Endothelial cell of umbilical vein (primary cell): ENCODE results near the gene MRTFA. TPM values are rescaled to one million over a fixed set of nuclear protein-coding genes. Genes with fewer than 3 reads are reported as not detected.

Experiments used
- BruUV-seq: library from RNA; stranded (reverse); fragments of 400-500 nt; replicated peaks from 2 replicates; lab custom pipeline; 2021; lab: Mats Ljungman, UMichigan
- CTCF ChIA-PET: fragments of 300-600, 350-600 bp; sonication (Branson Sonifier 250); formaldehyde crosslinking; loops from one replicate; lab custom pipeline; 2021; ENCODE audit warnings: antibody characterized with exemption, inconsistent platforms; lab: Charles Lee
- POLR2A ChIA-PET: fragments of 300-600, 350-600 bp; sonication (Branson Sonifier 250); formaldehyde crosslinking; loops from one replicate; lab custom pipeline; 2021; ENCODE audit warnings: antibody characterized with exemption, inconsistent platforms; lab: Charles Lee
- DNase-seq: peaks from one replicate; pipeline ENCODE4 v3.0.0-alpha.2; 2011; ENCODE audit warnings: low read depth, low spot score
- FAIRE-seq: peaks from 2 replicates; lab custom pipeline; 2011; peaks lifted over from hg19 to GRCh38; lab: Jason Lieb, UNC
- H2AFZ ChIP-seq: 2 replicates; pipeline ENCODE4 v1.6.0; 2012; ENCODE audit warnings: low read depth, low read length, control low read depth, inconsistent platforms
- H3K27ac ChIP-seq: 2 replicates; pipeline ENCODE4 v1.5.1; 2011; ENCODE audit warnings: low read depth, mild to moderate bottlenecking, control low read depth, low read length, moderate library complexity; ENCODE audit not compliant: insufficient read depth
- H3K27me3 ChIP-seq, 2 experiments: 2 replicates each; pipeline versions ENCODE4 v1.6.0 to v1.6.1; 2011; ENCODE audit warnings: low read length in 2 of 2, mixed read lengths in 1 of 2; ENCODE audit not compliant: control insufficient read depth in 2 of 2, insufficient read depth in 2 of 2
- H3K36me3 ChIP-seq, 2 experiments: 2 replicates in 1 of 2; 3 replicates in 1 of 2; pipeline ENCODE4 v1.5.1; 2011; ENCODE audit warnings: low read length in 2 of 2, mild to moderate bottlenecking in 1 of 2, moderate library complexity in 1 of 2; ENCODE audit not compliant: control insufficient read depth in 2 of 2, insufficient read depth in 2 of 2; ENCODE audit errors: extremely low read depth in 1 of 2
- H3K4me1 ChIP-seq: 3 replicates; pipeline ENCODE4 v1.5.1; 2011; ENCODE audit warnings: mild to moderate bottlenecking, low read length; ENCODE audit not compliant: control insufficient read depth, insufficient read depth; ENCODE audit errors: extremely low read depth
- H3K4me2 ChIP-seq: 2 replicates; pipeline ENCODE4 v1.6.1; 2011; ENCODE audit warnings: low read length, control low read depth, mixed read lengths; ENCODE audit not compliant: insufficient read depth
- H3K4me3 ChIP-seq, 3 experiments: fragments of 200-600 bp in 1 of 3; sonication (generic), shearing (Covaris generic) in 1 of 3; replicated peaks in 1 of 3; 2 replicates each; pipeline ENCODE4 v1.5.1; 2011 to 2016; ENCODE audit warnings: control low read depth in 3 of 3, low read length in 3 of 3, mild to moderate bottlenecking in 2 of 3, inconsistent platforms in 1 of 3, low read depth in 1 of 3, moderate library complexity in 1 of 3; ENCODE audit not compliant: insufficient read depth in 1 of 3
- H3K79me2 ChIP-seq: 2 replicates; pipeline ENCODE4 v1.6.0; 2012; ENCODE audit warnings: low read length, inconsistent platforms; ENCODE audit not compliant: control insufficient read depth, insufficient read depth
- H3K9ac ChIP-seq: replicated peaks from 2 replicates; pipeline ENCODE3; 2011; ENCODE audit warnings: low read length, control low read depth; ENCODE audit not compliant: insufficient read depth; ENCODE audit errors: extremely low read depth
- H3K9me1 ChIP-seq: replicated peaks from 3 replicates; pipeline ENCODE4 v1.6.0; 2011; ENCODE audit warnings: mild to moderate bottlenecking, low read length; ENCODE audit not compliant: control insufficient read depth, insufficient read depth; ENCODE audit errors: extremely low read depth
- H3K9me3 ChIP-seq: replicated peaks from 2 replicates; pipeline ENCODE4 v1.5.1; 2012; ENCODE audit warnings: low read length, inconsistent platforms; ENCODE audit not compliant: control insufficient read depth, insufficient read depth
- H4K20me1 ChIP-seq: replicated peaks from 2 replicates; pipeline ENCODE3; 2011; ENCODE audit warnings: mild to moderate bottlenecking, low read length; ENCODE audit not compliant: control insufficient read depth, insufficient read depth; ENCODE audit errors: extremely low read depth
- EZH2 ChIP-seq: IDR thresholded peaks from 2 replicates; pipeline ENCODE4 v1.6.1; 2012; ENCODE audit warnings: borderline replicate concordance, low read depth, mild to moderate bottlenecking, moderate library complexity, low read length, inconsistent platforms; ENCODE audit not compliant: severe bottlenecking
- FOS ChIP-seq: IDR thresholded peaks from 2 replicates; pipeline ENCODE4 v1.6.1; 2011; ENCODE audit warnings: mild to moderate bottlenecking, low read length, moderate library complexity, borderline replicate concordance; ENCODE audit not compliant: insufficient read depth
- GATA2 ChIP-seq: IDR thresholded peaks from 2 replicates; pipeline ENCODE4 v1.7.0; 2011; ENCODE audit warnings: low read depth, mild to moderate bottlenecking, moderate library complexity, mixed read lengths, low read length; ENCODE audit not compliant: insufficient read length, insufficient read depth
- JUN ChIP-seq: IDR thresholded peaks from 2 replicates; pipeline ENCODE4 v1.6.1; 2011; ENCODE audit warnings: borderline replicate concordance, low read depth; ENCODE audit not compliant: insufficient read length, insufficient read depth
- MYC ChIP-seq: IDR thresholded peaks from one replicate; pipeline ENCODE4 v1.6.1; 2011; ENCODE audit warnings: mild to moderate bottlenecking, low read depth, low read length
- POLR2A ChIP-seq: IDR thresholded peaks from 2 replicates; pipeline ENCODE4 v1.6.1; 2012; ENCODE audit warnings: low read depth, mild to moderate bottlenecking, control low read depth, low read length
- POLR2AphosphoS5 ChIP-seq: IDR thresholded peaks from 2 replicates; pipeline ENCODE4 v1.6.1; 2012; ENCODE audit warnings: low read depth, mild to moderate bottlenecking, control low read depth, low read length, moderate library complexity; ENCODE audit not compliant: insufficient read depth
- dilution Hi-C: fragments of 300-500 bp; cut with MboI; formaldehyde crosslinking; loops from one replicate; pipeline ENCODE4 v1.15.0; 2019; ENCODE audit warnings: low sequenced_read_pairs; ENCODE audit not compliant: extremely low pct_ligation_motif_present
- intact Hi-C: fragments of 100-400 bp; cut with micrococcal nuclease; formaldehyde crosslinking; loops from one replicate; pipeline ENCODE4 v1.10.0; 2022
- polyA plus RNA-seq, 4 experiments: library from polyadenylated mRNA; depleted of rRNA in 3 of 4; stranded (reverse) in 3 of 4; unstranded in 1 of 4; fragments of >200 nt; gene quantifications; 2 replicates each; pipeline versions ENCODE4 v1.2.1 to v1.2.3, GENCODE V29; 2011 to 2012; ENCODE audit warnings: missing spikeins in 1 of 4
- total RNA-seq: library from RNA; stranded (reverse); gene quantifications from 2 replicates; pipeline ENCODE4 v1.2.3, GENCODE V29; 2021
- TF ChIP-seq, protein P1 (sequence below): IDR thresholded peaks from 2 replicates; pipeline ENCODE4 v1.6.1; 2011; ENCODE audit not compliant: insufficient read depth, insufficient read length
- TF ChIP-seq, protein P2 (sequence below), 2 donors: IDR thresholded peaks; 1 replicate in 1 of 2; 2 replicates in 1 of 2; pipeline ENCODE4 v1.5.1; 2011; ENCODE audit warnings: low read length in 2 of 2, mild to moderate bottlenecking in 2 of 2, moderate library complexity in 2 of 2, control low read depth in 1 of 2, inconsistent platforms in 1 of 2, low read depth in 1 of 2; ENCODE audit not compliant: insufficient read depth in 1 of 2; ENCODE audit errors: extremely low read depth in 1 of 2

Gene MRTFA
- total and polyA plus RNA-seq, 2 donors (not counting 3 experiments of a cell fraction or from before 2014, with no cell fraction given): 13.6 to 44.1 TPM

DNA sequence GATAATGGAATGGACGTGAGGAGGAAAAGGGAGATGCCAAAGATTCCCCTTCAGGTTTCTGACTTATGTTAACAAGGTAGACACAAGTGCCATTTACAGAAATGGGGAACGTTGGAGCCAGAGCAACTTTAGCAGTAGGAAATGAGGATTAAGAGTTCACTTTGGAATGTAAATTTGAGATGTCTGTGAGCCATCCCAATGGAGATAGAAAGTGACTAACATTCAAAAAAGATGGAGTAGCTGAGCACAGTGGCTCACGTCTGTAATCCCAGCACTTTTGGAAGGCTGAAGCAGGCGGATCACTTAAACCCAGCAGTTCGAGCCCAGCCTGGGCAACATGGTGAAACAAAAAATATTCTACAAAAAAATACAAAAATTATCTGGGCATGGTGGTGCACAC lies 19.9 kb downstream of the MRTFA start:
- intact Hi-C loops (no loop called here), dilution Hi-C loops (no loop called here)
- H3K27me3 ChIP-seq: no peaks in the 10 kb centered on the region
- DNase-seq: no peak
- no TSS peak for BruUV-seq
- no peak overlapping the region for H3K4me3 ChIP-seq
- no peaks in the 10 kb centered on the region for H3K9me1 ChIP-seq
- no peak for FAIRE-seq
- H3K4me1 ChIP-seq: no peaks in the 10 kb centered on the region
- H3K27ac ChIP-seq: no peak overlapping the region
- H4K20me1 ChIP-seq: peaks cover 2% of the 10 kb centered on the region
- H3K4me2 ChIP-seq: no peak overlapping the region
- POLR2A ChIA-PET: no interaction called here
- H3K36me3 ChIP-seq: no peaks in the 10 kb centered on the region
- H3K9me3 ChIP-seq: no peaks in the 10 kb centered on the region
- no peak overlapping the region for H2AFZ ChIP-seq
- H3K9ac ChIP-seq: no peak overlapping the region
- TF ChIP-seq EZH2 (no peak), GATA2 (no peak), POLR2A (no peak), JUN (no peak), FOS (no peak), POLR2AphosphoS5 (no peak), MYC (no peak)
- TF ChIP-seq, protein P1, sequence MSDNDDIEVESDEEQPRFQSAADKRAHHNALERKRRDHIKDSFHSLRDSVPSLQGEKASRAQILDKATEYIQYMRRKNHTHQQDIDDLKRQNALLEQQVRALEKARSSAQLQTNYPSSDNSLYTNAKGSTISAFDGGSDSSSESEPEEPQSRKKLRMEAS: no peak
- TF ChIP-seq, protein P2, sequence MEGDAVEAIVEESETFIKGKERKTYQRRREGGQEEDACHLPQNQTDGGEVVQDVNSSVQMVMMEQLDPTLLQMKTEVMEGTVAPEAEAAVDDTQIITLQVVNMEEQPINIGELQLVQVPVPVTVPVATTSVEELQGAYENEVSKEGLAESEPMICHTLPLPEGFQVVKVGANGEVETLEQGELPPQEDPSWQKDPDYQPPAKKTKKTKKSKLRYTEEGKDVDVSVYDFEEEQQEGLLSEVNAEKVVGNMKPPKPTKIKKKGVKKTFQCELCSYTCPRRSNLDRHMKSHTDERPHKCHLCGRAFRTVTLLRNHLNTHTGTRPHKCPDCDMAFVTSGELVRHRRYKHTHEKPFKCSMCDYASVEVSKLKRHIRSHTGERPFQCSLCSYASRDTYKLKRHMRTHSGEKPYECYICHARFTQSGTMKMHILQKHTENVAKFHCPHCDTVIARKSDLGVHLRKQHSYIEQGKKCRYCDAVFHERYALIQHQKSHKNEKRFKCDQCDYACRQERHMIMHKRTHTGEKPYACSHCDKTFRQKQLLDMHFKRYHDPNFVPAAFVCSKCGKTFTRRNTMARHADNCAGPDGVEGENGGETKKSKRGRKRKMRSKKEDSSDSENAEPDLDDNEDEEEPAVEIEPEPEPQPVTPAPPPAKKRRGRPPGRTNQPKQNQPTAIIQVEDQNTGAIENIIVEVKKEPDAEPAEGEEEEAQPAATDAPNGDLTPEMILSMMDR (IDR thresholded peaks at IDR 0.05; ENCODE audit: extremely low read depth in 1 of 2, insufficient read depth in 1 of 2, low read depth in 1 of 2, low read length in 2 of 2): no peak
- CTCF ChIA-PET: no interaction called here
- peaks cover 61% of the 10 kb centered on the region for H3K79me2 ChIP-seq
